NCI-H1417 (cell line): ENCODE results near the gene PXDN.

ENCODE experiments used
- DNase-seq, 3 experiments: peaks; one replicate each; lab custom pipeline; 2025; lab: John Stamatoyannopoulos, UW

PXDN gene

DNA sequence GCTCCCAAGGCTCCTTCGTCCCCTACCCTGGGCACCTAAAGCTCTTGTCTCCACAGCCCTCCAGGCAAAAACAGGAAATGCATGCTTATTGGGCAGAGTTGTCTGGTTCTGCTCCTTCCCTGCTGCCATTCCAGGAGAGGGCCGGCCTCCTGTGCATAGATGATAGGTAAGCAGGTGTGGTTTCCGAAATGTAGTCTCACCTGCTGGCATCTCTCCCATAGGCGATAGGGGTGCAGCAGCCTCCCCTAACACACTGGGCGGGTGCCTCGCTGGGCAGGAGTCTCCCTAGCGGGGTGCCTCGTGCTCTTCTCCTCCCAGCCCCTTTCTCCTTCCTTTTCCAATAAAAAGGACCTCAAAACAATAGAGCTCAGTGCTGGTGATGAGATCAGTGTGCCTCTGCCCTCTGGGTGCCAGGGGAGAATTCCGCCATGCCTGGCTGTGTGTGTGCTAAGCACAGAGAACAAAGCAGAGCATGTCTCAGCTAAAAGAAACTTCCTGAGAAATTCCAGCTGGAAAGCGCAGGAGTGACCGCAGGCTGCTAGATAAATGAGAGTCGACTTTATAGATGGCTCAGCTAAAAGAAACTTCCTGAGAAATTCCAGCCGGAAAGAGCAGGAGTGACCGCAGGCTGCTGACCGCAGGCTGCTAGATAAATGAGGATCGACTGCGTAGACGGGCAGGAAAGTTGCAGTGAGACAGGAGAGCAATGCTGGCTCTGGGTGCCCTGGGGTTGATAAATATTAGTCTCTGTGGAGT is 11.3 kb upstream of the PXDN start:
- no peak for DNase-seq

DNA sequence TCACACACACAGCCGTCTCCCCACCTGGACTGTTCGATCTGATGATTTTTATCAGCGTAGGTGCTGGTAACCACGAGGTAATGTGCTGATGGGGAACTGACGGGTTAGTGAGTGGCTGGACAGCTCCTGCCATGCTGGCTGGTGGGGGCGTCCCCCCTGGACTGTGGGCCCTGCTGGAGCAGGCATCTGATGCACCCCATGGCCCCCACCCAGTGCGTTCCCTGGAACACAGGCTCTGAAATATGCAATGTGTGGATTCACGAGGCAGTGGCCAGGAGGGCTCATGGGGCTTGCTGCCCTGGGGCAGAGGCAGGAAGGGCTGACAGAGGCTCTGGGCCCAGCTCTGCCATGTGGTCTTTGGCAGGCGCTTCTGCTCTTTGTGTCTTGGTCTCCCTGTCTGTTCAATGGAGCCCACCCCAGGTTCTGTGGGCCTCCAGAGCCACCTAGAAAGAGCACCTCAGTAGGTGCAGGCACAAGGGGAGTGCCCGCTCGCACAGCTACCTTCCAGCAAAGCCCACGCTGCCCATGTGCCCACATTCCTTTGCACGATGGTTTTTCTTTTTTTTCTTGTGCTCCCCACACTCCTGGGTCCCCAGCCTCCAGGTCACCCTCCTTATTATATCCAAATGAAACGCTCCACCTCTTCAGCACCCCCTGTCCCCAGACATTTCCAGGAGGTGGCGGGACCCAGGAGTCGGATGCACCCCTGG is 10.3 kb upstream of the PXDN start:
- DNase-seq = no peak

DNA sequence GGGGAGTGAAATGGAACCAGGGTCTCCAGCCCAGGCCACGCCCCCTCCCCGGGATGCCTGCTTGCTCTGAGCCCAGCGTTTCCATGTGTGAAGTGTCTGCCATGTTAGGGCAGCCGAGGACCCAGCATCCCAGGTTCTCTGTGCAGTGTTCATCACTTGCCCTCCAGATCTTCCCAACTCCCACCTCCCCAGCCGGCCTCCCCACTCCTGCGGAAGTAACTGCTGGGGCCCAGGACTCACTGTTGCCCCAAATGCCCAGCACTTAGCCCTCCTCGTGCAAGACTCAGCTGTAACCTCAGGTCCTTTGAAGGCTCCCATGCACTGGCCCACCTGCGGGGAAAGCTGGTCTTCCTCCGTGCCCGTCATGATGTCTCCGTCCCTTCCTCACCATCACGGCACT is 9.7 kb upstream of the PXDN start:
- no peak for DNase-seq

DNA sequence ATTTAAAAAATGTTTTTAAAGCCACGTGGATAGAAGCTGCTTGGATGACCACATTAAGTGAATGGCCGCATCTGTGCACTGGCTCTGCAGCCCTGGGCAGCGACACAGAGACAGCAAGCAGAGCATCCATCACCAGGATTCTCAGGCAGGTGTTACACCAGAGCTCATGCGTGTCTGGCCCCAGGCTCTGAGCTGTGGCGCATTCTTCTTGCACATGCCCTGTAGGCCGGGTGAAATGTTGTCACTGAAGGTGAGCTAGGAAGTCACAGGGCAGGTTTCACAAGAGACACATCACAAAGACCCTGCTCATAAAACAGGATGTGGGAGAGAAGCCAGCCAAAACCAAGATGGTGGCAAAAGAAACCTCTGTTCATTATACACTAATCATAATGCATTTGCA is 8.4 kb upstream of the PXDN start:
- DNase-seq = no peak

DNA sequence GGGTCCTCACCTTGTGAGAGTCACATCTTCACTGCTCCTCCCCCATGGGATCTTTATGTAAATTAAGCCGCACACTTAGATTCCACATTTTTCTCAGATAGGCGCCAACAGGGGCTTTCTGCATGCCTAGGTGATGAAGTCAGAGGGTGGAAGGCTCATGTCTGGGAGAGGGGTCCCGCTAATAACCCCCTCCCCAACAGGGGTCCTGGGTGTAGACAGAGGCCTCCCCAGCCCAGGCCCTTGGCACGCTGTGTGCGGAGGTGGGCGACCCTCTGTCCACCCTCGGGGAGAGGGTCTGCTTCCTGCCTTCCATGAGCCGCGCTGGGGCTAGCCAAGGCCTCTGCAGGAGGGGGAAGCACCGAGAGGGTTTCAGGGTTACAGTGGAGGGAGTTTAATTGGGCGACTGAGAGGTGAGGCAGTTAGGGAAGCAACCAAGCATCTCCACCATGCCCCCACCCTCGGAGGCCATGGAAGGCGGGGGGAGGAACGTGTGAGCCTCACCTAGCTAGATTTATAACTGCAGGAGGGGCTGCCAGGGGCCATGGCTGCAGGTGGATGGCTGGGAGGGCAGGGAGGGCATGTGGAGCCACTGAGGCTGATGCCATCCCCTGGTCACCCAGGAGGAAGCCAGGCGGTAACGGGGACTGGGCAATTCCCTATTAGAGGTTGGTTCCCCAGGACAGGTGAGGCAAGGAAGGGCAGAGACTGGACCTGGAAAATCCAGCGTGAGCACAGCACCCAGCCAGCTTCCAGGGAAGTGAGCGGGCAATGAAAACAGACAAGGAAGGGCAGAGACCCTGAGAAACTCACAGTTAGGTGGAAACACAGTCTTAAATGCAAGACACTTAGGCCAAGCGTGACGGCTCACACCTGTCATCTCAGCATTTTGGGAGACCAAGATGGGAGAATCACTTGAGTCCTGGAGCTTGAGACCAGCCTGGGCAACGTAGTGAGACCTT is 7.7 kb upstream of the PXDN start:
- DNase-seq = no peak

DNA sequence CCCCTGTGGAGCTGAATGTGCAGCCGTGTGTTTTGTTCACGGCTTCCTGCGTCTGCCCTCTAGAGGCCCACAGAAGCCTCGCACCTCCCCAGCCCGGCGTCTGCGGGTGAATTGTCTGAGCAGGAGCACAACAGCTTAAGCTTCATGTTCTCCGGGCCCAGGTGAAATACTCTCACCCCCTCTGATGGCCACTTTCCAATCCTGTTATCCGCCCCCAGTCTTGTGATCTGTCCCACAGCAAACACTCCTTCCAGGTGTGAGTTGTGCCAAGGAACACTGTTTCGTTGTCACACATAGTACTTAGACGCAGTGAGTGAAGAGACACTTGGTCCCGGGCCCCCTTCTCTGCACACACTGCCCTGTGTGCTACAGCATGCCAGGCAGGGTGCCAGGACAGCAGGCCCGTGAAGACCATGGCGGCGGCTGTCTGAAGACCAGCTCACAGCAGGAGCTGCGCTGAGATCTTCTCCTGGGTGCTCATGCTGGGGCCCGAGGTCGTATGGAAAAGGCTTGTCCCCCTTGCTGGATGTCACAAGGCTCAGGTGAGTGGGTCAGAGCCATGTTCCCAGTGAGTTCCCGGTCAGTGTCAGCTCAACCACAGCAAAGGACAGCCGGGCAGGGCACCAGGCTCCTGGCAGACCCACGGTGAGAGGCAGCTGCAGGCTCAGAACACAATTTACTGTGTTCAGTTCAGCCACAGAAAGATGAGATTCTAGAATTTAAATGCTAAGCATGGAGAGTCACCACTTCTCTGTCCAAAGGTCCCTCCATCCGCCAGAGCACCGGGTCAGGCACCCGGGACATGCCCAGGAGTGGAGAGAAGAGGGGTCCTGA is 6.8 kb upstream of the PXDN start:
- DNase-seq = peak; percentile 53 to 86 (median 80)

DNA sequence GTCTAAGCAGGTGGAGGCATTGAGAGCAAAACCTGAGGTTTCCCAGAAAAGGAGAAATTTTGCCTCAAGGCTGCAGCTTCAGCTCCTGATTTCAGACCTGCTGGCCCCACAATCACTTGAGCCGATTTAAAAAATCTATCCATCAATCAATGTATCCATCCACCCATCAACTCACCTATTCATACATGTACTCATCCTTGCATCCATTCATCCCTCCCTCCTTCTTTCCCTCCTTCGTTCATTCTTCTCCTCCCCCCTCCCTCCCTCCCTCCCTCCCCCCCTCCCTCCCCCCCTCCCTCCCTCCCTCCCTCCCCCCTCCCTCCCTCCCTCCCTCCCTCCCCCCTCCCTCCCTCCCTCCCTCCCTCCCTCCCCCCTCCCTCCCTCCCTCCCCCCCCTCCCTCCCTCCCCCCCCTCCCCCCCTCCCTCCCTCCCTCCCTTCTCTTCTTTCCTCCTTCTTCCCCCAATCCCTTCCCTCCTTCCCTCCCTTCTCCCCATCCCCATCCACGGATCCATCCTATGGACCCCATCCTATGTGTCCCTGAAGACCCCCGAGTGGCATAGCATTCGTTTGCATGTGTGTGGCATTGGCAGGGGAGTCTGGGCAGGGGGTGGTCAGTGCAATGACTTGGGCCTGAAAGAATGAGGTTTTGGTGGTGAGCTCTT is 6.1 kb upstream of the PXDN start:
- DNase-seq = no peak

DNA sequence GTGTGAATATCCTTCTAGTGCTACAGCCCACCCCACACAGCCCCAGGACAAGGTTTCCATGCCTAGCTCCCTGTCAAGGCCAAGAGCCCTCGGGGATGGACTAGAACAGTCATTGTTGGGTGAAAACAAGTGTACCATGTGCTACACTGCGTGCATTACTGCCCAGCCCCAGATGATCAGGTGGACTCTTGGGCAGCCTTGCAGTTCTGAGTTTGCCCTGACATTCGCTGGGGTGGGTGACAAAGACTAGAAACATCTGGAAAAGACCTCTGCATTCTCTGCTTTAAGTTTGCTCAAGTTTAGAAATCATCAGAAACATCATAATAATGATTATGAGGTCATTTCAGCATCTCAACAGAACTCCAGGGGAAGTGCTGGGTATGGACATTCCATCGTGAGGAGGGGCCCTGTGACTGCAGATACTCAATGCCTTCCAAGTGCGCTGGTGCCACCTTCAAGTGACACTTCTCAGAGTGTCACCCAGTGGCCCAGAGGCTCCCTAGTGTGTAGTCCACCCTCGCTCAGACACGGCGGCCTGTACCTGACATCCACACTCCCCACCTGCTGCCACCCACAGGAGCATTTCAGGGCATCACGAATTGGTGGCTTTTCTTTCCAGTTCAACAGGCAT is 5.3 kb upstream of the PXDN start:
- DNase-seq = no peak

DNA sequence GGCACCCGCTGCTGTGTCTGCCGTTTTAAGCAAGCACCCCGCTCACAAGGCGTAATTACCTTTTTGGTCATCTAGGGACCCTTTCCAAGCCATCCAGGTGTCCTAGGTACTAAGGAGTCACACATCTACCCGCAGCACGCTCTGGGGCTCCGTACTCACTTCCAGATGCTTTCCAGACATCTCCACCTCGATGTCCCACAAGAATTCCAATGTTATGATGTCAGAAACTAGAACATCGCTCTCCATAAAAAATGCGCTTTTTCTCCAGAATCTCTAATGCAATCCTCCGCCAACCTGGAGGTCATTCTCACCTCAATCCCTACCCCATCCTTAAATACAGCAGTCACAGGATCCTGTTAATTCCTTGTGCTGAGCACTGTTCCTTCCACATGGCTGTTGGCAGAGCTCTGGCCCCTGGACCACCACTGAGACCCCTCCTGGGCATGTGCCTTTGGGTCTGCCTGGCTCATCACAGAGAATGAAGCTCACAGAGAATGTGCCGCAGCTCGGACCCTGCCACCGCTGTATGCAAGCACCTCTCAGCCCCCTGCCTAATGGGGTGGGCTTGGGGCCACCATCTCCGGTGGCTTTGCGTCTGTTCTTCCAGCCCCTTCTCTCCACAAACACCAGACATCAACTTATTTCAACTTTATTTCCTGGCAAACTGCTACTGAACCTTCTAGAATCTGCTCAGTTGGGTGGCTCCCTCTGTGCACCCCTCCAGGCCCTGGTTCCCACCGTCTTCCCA is 4.6 kb upstream of the PXDN start:
- DNase-seq = no peak

DNA sequence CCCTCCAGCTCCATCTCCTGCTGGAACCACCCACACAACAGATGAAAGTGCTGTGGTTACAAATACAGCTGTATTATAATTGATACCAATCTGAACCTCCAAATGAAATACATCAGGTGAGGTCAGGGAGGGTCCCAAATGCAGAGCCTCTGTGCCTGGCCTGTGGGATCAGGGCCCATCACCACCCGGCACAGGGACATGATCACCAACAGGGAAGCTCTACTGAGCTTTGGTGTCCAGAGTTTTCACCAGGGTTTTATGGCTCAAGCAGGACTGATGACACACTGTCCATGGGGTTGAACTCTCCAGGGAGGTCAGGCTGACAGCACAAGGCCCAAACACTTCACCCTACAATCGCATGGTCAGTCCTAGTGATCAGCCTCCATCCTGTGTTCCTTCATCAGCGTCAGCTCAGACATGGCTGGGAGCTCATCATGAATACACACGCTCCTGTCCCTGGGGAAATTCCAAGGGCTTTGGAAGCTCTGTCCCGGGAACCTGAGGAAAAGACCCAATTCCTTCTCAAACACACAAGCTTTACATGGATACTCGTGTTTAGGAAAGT is 3.9 kb upstream of the PXDN start:
- DNase-seq = no peak

DNA sequence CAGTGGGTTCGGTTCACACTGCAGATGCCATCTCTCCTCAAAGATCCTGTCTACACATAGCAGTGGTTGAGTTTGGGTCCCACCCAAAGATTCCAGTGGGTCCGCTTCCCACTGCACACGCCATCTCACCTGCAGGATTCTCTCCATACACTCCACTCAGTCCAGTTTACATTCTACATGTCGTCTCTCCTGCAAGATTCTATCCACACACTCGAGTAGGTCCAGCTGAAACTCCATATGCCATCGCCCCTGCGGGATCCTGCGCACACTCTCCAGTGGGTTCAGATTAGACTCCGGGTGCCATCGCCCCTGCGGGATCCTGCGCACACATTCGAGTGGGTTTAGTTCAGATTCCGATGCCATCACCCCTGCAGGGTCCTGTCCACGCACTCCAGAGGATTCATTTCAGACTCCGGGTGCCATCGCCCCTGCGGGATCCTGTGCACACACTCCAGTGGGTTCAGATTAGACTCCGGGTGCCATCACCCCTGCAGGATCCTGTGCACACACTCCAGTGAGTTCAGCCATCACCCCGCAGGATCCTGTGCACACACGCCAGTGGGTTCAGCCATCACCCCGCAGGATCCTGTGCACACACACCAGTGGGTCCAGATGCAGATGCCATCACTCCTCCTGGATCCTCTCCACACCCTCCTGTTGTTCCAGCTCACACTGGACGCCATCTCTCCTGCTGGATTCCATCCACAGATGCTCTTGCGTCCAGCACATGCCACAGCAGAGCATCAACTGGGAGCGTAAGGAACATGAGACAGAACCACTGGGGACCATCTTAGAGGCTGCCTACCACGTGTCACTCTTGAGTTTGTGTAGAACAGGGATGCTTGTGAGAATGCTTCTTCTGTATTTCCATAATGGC is 3.0 kb upstream of the PXDN start:
- DNase-seq = no peak

DNA sequence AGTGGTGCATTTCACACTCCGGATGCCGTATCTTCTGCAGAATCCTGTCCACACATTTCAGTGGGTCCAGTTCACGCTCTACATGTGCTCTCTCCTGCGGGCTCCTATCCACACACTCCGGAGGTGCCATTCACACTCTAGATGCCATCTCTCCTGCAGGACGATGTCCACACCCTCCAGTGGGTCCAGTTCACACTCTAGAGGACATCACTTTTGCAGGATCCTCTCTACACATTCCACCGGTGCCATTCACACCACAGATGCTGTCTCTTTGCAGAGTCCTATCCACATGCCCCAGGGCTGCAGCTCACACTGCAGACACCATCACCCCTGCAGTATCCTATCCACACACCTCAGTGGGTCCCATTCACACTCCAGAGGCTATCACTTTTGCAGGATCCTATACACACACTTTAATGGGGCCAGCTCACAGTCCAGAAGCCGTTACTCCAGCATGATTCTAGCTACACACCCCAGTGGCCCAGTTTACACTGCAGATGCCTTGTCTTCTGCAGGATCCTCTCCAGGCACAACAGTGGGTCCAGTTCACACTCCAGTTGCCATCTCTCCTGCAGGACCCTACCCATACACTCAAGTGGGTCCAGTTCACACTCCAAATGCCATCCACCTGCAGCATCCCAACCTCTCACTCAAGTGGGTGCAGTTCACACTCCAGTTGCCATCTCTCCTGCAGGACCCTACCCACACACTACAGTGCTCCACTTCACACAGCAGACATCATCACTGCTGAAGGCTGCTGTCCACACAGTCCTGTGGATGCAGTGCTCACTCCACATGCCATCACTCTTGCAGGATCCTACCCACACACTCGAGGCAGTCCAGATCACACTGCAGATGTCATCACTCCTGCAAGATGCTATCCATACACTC is 2.1 kb upstream of the PXDN start:
- DNase-seq = no peak

DNA sequence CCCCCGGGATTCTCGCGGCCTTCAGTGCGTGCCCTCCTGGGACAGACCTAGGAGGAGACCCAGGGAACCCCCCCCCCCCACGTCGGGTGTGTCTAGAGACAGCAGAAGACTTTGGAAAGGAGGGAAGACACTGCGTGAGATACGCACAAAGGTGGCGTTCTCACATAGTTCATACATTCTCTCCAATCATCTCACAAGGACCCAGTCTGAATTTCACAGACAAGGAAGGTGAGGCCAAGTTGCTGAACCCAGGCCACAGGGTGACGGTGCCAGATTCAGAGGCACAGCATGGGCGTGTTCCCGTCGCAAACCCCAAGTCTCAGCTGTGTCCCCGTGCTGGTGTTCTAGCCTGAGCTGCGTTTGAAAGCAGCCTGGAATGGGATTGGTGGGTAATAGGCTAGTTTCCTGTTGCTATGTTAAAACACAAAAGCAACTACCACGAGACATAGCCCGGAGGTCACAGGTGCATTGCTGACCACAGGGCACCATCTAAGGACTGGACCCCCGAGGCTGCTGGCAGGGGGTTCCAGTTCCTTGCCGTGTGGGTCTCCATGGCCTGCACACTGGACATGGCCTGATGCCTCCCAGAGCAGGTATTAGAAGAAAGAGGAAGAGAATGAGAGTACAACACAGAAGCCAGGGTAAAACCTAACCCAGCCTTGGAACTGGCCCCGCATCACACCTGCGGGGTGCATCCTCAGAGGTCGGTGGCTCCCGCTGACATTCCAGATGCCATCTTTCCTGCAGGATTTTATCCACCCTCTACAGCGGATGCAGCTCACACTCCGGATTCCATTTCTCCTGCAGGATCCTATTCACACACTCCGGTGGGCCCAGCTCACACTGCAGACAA is 1.1 kb upstream of the PXDN start:
- no peak for DNase-seq

DNA sequence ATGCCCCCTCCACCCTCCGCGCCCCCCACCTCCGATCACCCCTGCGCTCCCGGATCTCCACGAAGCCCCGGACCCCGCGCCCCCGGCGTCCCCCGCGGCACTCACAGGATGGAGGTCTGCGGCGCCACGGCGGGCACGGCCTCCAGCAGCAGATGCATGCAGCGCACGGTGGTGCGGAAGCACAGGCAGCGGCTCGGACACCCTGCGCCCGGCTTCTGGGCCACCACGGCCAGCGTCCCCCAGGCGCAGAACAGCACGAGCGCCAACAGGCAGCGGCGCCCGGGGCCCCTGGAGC is 217 bp downstream of the PXDN start:
- peak in 1 of 3 experiments; percentile 90 for DNase-seq

DNA sequence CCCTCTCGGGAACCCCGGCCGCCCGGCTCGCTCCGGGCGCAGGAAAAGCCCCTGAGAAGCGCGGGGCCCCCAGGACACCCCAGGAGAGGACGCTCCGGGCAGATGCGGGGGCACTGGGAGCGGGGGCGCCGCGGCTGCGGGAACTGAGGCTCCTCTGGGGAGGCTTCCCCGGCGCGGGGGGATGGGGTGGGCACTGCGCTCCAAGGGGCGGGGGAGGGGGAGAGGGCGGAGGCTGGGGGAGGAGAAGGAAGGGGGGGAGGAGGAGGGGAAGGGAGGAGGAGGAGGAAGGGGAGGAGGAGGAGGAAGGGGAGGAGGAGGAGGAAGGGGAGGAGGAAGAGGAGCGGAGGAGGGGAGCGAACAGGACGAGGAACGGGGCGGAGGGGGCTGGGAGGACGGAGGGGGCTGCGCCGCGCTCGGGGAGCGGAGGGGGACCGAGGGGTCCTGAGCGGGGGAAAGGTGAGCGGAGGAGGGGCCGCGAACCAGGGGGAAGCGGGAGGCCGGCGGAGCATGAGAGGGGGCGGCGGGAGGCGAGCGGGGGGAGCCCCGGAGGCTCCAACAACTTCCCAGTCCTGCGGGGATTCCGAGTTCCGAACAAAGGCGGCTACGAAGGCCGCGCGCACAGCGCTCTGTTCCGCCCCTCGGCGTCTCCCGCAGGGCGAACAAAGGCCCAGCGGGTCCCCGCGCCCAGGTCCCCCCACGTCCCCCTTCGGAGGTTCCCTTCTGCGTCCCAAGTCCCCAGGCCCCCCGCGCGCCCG is 742 bp downstream of the PXDN start:
- peak in 2 of 3 experiments; percentile 78 to 79 for DNase-seq
